Omental fat pad (tissue), 4 donors: ENCODE results near the gene MLC1. TPM values are rescaled to one million over a fixed set of nuclear protein-coding genes. Genes with fewer than 3 reads are reported as not detected.

Experiments used
- ATAC-seq: fragments of 150-250 bp; one replicate; pipeline ENCODE4 v1.9.1; 2016; ENCODE audit warnings: mild to moderate bottlenecking, moderate library complexity; ENCODE audit not compliant: low FRiP score
- DNase-seq: peaks from one replicate; pipeline ENCODE4 v3.0.0-alpha.2; 2019; ENCODE audit warnings: low spot score
- CTCF ChIP-seq, 3 donors: fragments of 450-650 bp; IDR thresholded peaks; one replicate each; pipeline ENCODE4 v1.5.1; 2016 to 2017; ENCODE audit warnings: antibody characterized with exemption in 3 of 3, mild to moderate bottlenecking in 3 of 3, moderate library complexity in 2 of 3
- total RNA-seq, 4 donors: library from RNA; depleted of rRNA; stranded (reverse); fragments of >200 nt; gene quantifications; one replicate each; pipeline ENCODE4 v1.1.0, GENCODE V29; 2016

Gene MLC1
- total RNA-seq, 4 donors from 2014 or later, result 0.44 TPM; not detected in 3

- no peak for TF ChIP-seq CTCF (IDR thresholded peaks at IDR 0.05)
- DNase-seq (no peak), ATAC-seq (no peak)
Observed at GRCh38 chr22:50058906-50059880, 26.0 kb downstream of the MLC1 start.

- DNase-seq (no peak), ATAC-seq (no peak)
- TF ChIP-seq CTCF (IDR thresholded peaks at IDR 0.05), result no peak
Observed at GRCh38 chr22:50058061-50058905, 26.9 kb downstream of the MLC1 start, which contains the start of gene TTLL8. TSS of gene TTLL8 (minus strand) at chr22:50058298.

GRCh38 chr22:50057278-50058060 lies 27.8 kb downstream of the MLC1 start:
- DNase-seq, result no peak
- TF ChIP-seq CTCF (IDR thresholded peaks at IDR 0.05), result no peak
- no peak for ATAC-seq

- no peak for TF ChIP-seq CTCF (IDR thresholded peaks at IDR 0.05)
Observed at GRCh38 chr22:50056214-50056972, 28.8 kb downstream of the MLC1 start.

GRCh38 chr22:50053861-50054260 lies 31.4 kb downstream of the MLC1 start:
- ATAC-seq (no peak), DNase-seq (no peak)
- no peak for TF ChIP-seq CTCF (IDR thresholded peaks at IDR 0.05)

More at GRCh38 chr22:50056214-50056972, 28.8 kb downstream of the MLC1 start:
- no peak for ATAC-seq
- no peak for DNase-seq

- no peak for ATAC-seq
- no peak for DNase-seq
- no peak for TF ChIP-seq CTCF (IDR thresholded peaks at IDR 0.05)
Observed at GRCh38 chr22:50051930-50052329, 33.3 kb downstream of the MLC1 start.
